ENCODE results near the gene SRC. TPM values are rescaled to one million over a fixed set of nuclear protein-coding genes. Genes with fewer than 3 reads are reported as not detected.

SRC gene
- total RNA-seq, 4 donors from 2014 or later = 1.0 to 2.3 (median 1.8) TPM

DNA sequence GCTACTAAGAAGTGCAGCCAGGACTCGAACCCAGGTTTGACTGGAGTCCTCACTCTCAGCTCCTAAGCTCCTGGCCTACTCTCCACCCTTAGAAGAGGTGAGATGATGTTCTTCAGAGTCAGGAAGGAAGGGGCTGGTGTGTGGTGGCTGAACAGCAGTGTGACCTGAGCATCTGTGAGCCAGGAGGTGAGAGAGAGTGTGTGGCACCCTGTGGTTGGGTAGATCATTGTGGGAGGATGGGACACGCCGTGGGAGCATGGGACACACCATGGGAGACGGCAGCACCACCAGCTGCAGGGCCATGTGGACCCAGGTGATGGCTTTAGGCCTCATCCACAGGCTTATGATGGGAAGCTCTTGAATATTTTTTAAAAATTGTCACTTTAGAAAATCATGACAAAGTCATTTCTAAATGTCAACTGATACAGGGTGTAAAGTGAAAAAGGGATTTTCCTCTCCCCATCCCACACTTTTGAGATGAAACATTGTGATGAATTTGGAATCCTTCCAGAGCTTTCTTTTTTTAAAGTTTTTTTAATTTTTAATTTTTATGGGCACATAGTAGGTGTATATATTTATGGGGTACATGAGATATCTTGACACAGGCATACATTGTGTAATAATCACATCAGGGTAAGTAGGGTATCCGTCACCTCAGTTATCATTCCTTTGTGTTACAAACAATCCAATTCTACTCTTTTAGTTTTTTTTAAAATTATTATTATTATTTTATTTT, 31.6 kb downstream of the SRC start:
- H3K9me3 ChIP-seq = no peaks in the 10 kb centered on the region
- no peaks in the 10 kb centered on the region for H3K4me1 ChIP-seq
- no peak for TF ChIP-seq POLR2A (IDR thresholded peaks at IDR 0.05)
- TF ChIP-seq, protein P1, sequence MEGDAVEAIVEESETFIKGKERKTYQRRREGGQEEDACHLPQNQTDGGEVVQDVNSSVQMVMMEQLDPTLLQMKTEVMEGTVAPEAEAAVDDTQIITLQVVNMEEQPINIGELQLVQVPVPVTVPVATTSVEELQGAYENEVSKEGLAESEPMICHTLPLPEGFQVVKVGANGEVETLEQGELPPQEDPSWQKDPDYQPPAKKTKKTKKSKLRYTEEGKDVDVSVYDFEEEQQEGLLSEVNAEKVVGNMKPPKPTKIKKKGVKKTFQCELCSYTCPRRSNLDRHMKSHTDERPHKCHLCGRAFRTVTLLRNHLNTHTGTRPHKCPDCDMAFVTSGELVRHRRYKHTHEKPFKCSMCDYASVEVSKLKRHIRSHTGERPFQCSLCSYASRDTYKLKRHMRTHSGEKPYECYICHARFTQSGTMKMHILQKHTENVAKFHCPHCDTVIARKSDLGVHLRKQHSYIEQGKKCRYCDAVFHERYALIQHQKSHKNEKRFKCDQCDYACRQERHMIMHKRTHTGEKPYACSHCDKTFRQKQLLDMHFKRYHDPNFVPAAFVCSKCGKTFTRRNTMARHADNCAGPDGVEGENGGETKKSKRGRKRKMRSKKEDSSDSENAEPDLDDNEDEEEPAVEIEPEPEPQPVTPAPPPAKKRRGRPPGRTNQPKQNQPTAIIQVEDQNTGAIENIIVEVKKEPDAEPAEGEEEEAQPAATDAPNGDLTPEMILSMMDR (IDR thresholded peaks at IDR 0.05 in 4 of 5, conservative IDR thresholded peaks at IDR 0.05 in 1 of 5) = no peak
- no peaks in the 10 kb centered on the region for H3K36me3 ChIP-seq
- H3K4me3 ChIP-seq = no peak overlapping the region
- no peak for DNase-seq
- no peak for ATAC-seq
- H3K27me3 ChIP-seq = no peaks in the 10 kb centered on the region
- in situ Hi-C loops (cut with MboI; ENCODE audit: low sequenced_read_pairs in 4 of 4) = loop anchor here in 1 of 4 donors (25.0 kb wide), 1 partner anchor 160 kb away; the partner anchor contains the start of gene BLCAP
- H3K27ac ChIP-seq = no peak overlapping the region
- intact Hi-C loops (cut with DNase I; ENCODE audit: low total_unique reads) = no loop called here

DNA sequence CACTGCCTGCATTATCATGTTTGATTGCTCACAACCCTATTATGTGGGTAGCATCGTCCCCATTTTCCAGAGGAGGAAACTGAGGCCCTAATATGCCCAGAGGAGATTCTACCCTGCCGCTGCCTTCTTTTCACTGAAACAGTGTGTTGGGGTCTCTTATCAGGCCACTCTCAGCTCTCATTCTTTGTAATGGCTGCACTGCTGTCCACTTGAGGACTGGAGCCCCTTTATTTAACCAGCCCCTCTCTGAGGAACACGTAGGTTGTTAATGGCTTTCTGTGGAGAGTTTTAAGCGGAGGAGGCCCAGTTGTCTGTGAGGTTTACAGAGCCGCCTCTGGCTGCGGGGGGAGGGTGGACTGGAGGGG, 32.5 kb downstream of the SRC start:
- H3K36me3 ChIP-seq = no peaks in the 10 kb centered on the region
- DNase-seq (no peak), ATAC-seq (no peak)
- H3K4me1 ChIP-seq = no peaks in the 10 kb centered on the region
- intact Hi-C loops (cut with DNase I; ENCODE audit: low total_unique reads) = no loop called here
- H3K27me3 ChIP-seq = no peaks in the 10 kb centered on the region
- H3K4me3 ChIP-seq = no peak overlapping the region
- H3K9me3 ChIP-seq = no peaks in the 10 kb centered on the region
- TF ChIP-seq POLR2A (IDR thresholded peaks at IDR 0.05) = no peak
- TF ChIP-seq, protein P1 (IDR thresholded peaks at IDR 0.05 in 4 of 5, conservative IDR thresholded peaks at IDR 0.05 in 1 of 5) = no peak
- in situ Hi-C loops (cut with MboI; ENCODE audit: low sequenced_read_pairs in 4 of 4) = loop anchor here in 1 of 4 donors (25.0 kb wide), 1 partner anchor 159 kb away; the partner anchor contains the start of gene BLCAP
- H3K27ac ChIP-seq = no peak overlapping the region

DNA sequence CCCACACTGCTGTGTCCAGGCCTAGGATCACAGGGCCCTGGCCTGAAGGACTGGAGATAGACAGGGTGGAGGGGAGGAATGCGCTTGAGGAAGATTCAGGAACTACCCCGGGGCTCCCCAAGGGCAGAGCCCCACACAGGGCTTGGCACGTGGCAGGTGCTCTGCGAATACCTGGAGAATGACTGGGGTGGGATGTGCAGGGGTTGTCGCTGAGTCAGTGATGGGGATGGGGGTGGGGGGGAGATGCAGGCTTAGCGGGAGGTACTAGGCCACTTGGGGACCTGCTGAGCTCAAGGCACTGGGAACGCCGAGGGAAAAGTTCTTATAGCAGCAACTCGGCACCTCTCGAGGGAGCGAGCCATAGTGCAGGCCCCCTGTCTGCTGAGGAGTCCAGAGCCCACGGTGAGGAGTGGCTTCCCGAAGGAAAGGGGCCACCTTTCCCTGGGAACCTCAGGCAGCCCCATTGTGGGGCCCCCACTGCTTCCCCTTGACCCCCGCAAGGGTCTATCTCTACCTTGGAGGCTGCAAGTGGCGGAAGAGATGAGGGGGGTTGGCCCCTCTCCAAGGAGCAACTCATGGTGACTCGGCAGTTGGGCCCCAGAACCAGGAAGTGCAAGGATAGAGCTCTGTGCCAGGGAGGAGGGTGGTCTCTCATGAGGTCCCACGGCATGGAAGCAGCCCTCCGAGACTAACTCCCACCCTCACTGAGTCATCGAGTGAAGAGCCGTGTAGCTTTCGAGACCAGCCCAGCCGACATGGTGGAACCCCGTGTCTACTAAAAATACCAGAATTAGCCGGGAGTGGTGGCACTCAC, 33.1 kb downstream of the SRC start:
- Histone ChIP-seq H3K4me1 (no peaks in the 10 kb centered on the region), H3K27ac (no peak overlapping the region), H3K36me3 (no peaks in the 10 kb centered on the region), H3K9me3 (no peaks in the 10 kb centered on the region), H3K4me3 (no peak overlapping the region), H3K27me3 (no peaks in the 10 kb centered on the region)
- intact Hi-C loops (cut with DNase I; ENCODE audit: low total_unique reads) (no loop called here), in situ Hi-C loops (cut with MboI; ENCODE audit: low sequenced_read_pairs in 4 of 4) (loop anchor here in 1 of 4 donors (25.0 kb wide), 1 partner anchor 158 kb away; the partner anchor contains the start of gene BLCAP)
- DNase-seq = no peak
- no peak for ATAC-seq
- no peak for TF ChIP-seq POLR2A (IDR thresholded peaks at IDR 0.05)
- TF ChIP-seq, protein P1 (IDR thresholded peaks at IDR 0.05 in 4 of 5, conservative IDR thresholded peaks at IDR 0.05 in 1 of 5) = no peak

DNA sequence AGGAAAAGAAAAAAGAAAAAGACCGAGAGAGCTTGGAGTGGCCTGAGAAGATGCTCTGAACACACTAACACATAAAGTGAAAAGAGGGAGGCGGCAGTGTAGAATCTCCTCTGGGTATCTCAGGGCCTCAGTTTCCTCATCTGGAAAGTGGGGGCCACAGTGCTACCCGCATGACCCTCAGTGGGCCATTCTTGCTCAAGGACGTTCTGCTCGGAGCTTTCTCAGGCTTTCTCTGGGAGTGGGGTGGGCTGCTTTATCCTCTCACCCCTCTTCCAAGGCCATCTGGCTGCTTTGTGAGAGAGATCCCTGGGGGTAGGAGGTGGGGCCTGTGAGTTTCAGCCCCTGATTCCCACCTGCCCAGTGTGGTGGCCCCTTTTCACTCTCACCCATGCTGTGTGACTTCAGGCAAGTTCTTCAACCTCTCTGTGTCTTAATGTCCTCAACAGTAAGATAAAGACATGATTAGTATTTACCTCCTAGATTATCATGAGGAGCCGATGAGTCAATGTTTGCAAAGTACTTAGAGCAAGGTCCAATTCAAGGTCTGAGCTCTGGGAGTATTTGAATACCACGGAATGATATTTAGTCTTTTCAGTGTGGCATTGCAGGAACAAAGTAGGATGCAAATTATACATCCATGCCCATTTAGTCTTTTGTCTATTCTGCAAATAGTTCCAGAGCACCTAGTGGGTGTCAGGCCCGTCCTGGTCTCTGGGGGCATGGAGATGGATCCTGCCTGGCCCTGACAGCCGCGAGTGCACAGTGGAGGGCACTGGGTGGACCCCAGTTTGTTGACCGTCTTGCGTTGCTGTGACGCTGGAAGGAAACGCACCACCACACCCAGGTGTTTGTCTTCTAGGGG, 34.3 kb downstream of the SRC start:
- no peaks in the 10 kb centered on the region for H3K27me3 ChIP-seq
- no peak overlapping the region for H3K4me3 ChIP-seq
- H3K4me1 ChIP-seq = peaks cover 0 to 5% of the 10 kb centered on the region in 2 donors
- TF ChIP-seq, protein P1 (IDR thresholded peaks at IDR 0.05 in 4 of 5, conservative IDR thresholded peaks at IDR 0.05 in 1 of 5) = no peak
- TF ChIP-seq POLR2A (IDR thresholded peaks at IDR 0.05) = no peak
- ATAC-seq (no peak), DNase-seq (no peak)
- intact Hi-C loops (cut with DNase I; ENCODE audit: low total_unique reads) (no loop called here), in situ Hi-C loops (cut with MboI; ENCODE audit: low sequenced_read_pairs in 4 of 4) (loop anchor here (5.0 to 25.0 kb wide), 6 partner anchors 105 to 185 kb away; partner anchors contain the start of gene BLCAP (in 1 of the 4))
- no peak overlapping the region for H3K27ac ChIP-seq
- no peaks in the 10 kb centered on the region for H3K36me3 ChIP-seq
- no peaks in the 10 kb centered on the region for H3K9me3 ChIP-seq

Data from gastrocnemius medialis (tissue), 4 donors.